PC-9 (cell line): Measurements from ENCODE around the gene TBC1D5. TPM values are rescaled to one million over a fixed set of nuclear protein-coding genes. Genes with fewer than 3 reads are reported as not detected.
"Not testable (repeated sequence)": the region's sequence is repeated elsewhere in the genome, so short reads cannot be mapped to it uniquely, and the experiment has no call there.

Experiments used
- BruUV-seq: library from RNA; stranded (reverse); fragments of 400-500 nt; replicated peaks from 2 replicates; lab custom pipeline; 2021; lab: Mats Ljungman, UMichigan
- CTCF ChIA-PET: fragments of 300-600 bp; sonication (Branson Sonifier 250); formaldehyde crosslinking; loops from one replicate; lab custom pipeline; 2022; ENCODE audit warnings: antibody characterized with exemption; lab: Charles Lee
- POLR2A ChIA-PET: fragments of 300-600 bp; sonication (Branson Sonifier 250); formaldehyde crosslinking; loops from one replicate; lab custom pipeline; 2022; ENCODE audit warnings: antibody characterized with exemption; ENCODE audit not compliant: unreplicated experiment; lab: Charles Lee
- DNase-seq, 2 experiments: peaks; one replicate each; pipeline versions ENCODE4 v3.0.0 to v3.0.0-alpha.2; 2015 to 2022; ENCODE audit warnings: mixed read lengths in 1 of 2
- H2AFZ ChIP-seq: fragments of 200-600 bp; sonication (generic); 2 replicates; pipeline ENCODE4 v1.8.1; 2017; ENCODE audit warnings: antibody characterized with exemption
- H3F3A ChIP-seq: fragments of 200-600 bp; sonication (generic); 2 replicates; pipeline ENCODE4 v1.8.1; 2017; ENCODE audit warnings: antibody characterized with exemption, mild to moderate bottlenecking, low read depth; ENCODE audit not compliant: insufficient read depth
- H3K27ac ChIP-seq: fragments of 200-600 bp; sonication (generic); 2 replicates; pipeline ENCODE4 v1.6.1; 2016; ENCODE audit warnings: mixed run types
- H3K27me3 ChIP-seq: fragments of 200-600 bp; sonication (generic); 2 replicates; pipeline ENCODE4 v1.6.1; 2016; ENCODE audit warnings: low read depth, mixed run types; ENCODE audit not compliant: insufficient read depth
- H3K36me3 ChIP-seq: fragments of 200-600 bp; sonication (generic); 2 replicates; pipeline ENCODE4 v1.6.1; 2016; ENCODE audit warnings: low read depth, mixed run types
- H3K4me1 ChIP-seq: fragments of 200-600 bp; sonication (generic); replicated peaks from 2 replicates; pipeline ENCODE4 v1.6.1; 2016; ENCODE audit warnings: mixed run types; ENCODE audit not compliant: insufficient read depth
- H3K4me2 ChIP-seq: fragments of 200-600 bp; sonication (generic); 2 replicates; pipeline ENCODE4 v1.6.1; 2017; ENCODE audit warnings: mixed run types
- H3K4me3 ChIP-seq: fragments of 200-600 bp; sonication (generic); 2 replicates; pipeline ENCODE4 v1.6.1; 2016; ENCODE audit warnings: mixed run types
- H3K79me2 ChIP-seq: fragments of 200-600 bp; sonication (generic); 2 replicates; pipeline ENCODE4 v1.6.1; 2017; ENCODE audit warnings: low read depth, mixed run types
- H3K9me2 ChIP-seq: fragments of 200-600 bp; sonication (generic); 2 replicates; pipeline ENCODE4 v1.8.1; 2017; ENCODE audit warnings: mild to moderate bottlenecking; ENCODE audit not compliant: insufficient read depth
- H3K9me3 ChIP-seq: fragments of 200-600 bp; sonication (generic); 2 replicates; pipeline ENCODE4 v1.8.1; 2016; ENCODE audit warnings: low read depth; ENCODE audit not compliant: insufficient read depth
- H4K20me1 ChIP-seq: fragments of 200-600 bp; sonication (generic); 2 replicates; pipeline ENCODE4 v1.8.1; 2017; ENCODE audit not compliant: insufficient read depth
- EZH2 ChIP-seq: fragments of 200-600 bp; sonication (generic); IDR thresholded peaks from 2 replicates; pipeline ENCODE4 v1.8.0; 2017; ENCODE audit warnings: antibody characterized with exemption, low read depth
- intact Hi-C: fragments of 100-400 bp; cut with micrococcal nuclease; formaldehyde crosslinking; loops from one replicate; pipeline ENCODE4 v1.10.0; 2022; ENCODE audit not compliant: unreplicated experiment
- total RNA-seq: library from RNA; stranded (reverse); gene quantifications from 2 replicates; pipeline ENCODE4 v1.2.3, GENCODE V29; 2021
- TF ChIP-seq, protein P1 (sequence below): fragments of 200-600 bp; sonication (generic); conservative IDR thresholded peaks from 2 replicates; pipeline ENCODE4 v1.6.1; 2017; ENCODE audit warnings: mixed run types, antibody characterized with exemption, mild to moderate bottlenecking, moderate library complexity

TBC1D5 gene
- total RNA-seq, 1 experiment from 2014 or later: 54.0 TPM

DNA sequence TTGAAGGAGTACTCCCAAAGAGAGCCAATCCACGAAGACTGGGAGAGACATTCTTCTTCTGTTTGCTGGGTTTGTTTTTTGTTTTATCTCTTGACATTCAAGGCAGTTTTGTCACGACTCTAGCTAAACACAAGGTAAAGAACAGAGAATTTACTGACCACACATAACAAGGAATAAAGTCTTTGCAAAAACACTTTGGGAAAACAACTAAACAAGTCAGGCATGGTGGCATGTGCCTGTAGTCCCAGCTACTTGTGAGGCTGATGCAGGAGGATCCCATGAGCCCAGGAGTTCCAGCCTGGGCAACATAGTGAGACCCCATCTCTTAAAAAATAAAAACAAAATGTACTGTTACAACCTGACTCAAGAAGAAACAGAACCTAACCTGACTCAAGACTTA is 28.0 kb downstream of the TBC1D5 start:
- Histone ChIP-seq H3K27me3 (no peaks in the 10 kb centered on the region), H3K9me2 (no peaks in the 10 kb centered on the region; the same call in 1 of the 2 replicates), H3K36me3 (peaks cover 17% of the 10 kb centered on the region; the same call in 1 of the 2 replicates), H2AFZ (no peak overlapping the region), H4K20me1 (no peaks in the 10 kb centered on the region), H3K4me2 (no peak overlapping the region), H3K4me1 (no peaks in the 10 kb centered on the region), H3K79me2 (no peaks in the 10 kb centered on the region), H3K4me3 (no peak overlapping the region), H3K27ac (no peak overlapping the region), H3K9me3 (peaks cover 17% of the 10 kb centered on the region), H3F3A (no peaks in the 10 kb centered on the region; the same call in 1 of the 2 replicates)
- intact Hi-C loops: no loop called here
- no peak for TF ChIP-seq EZH2
- TF ChIP-seq, protein P1, sequence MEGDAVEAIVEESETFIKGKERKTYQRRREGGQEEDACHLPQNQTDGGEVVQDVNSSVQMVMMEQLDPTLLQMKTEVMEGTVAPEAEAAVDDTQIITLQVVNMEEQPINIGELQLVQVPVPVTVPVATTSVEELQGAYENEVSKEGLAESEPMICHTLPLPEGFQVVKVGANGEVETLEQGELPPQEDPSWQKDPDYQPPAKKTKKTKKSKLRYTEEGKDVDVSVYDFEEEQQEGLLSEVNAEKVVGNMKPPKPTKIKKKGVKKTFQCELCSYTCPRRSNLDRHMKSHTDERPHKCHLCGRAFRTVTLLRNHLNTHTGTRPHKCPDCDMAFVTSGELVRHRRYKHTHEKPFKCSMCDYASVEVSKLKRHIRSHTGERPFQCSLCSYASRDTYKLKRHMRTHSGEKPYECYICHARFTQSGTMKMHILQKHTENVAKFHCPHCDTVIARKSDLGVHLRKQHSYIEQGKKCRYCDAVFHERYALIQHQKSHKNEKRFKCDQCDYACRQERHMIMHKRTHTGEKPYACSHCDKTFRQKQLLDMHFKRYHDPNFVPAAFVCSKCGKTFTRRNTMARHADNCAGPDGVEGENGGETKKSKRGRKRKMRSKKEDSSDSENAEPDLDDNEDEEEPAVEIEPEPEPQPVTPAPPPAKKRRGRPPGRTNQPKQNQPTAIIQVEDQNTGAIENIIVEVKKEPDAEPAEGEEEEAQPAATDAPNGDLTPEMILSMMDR: no peak
- POLR2A ChIA-PET: interaction anchor here (0.7 kb wide), 1 partner anchor 108 kb away, joined by 3 read pairs; no protein-coding TSS in a partner anchor
- CTCF ChIA-PET: no interaction called here
- DNase-seq: no peak
- no TSS peak for BruUV-seq

DNA sequence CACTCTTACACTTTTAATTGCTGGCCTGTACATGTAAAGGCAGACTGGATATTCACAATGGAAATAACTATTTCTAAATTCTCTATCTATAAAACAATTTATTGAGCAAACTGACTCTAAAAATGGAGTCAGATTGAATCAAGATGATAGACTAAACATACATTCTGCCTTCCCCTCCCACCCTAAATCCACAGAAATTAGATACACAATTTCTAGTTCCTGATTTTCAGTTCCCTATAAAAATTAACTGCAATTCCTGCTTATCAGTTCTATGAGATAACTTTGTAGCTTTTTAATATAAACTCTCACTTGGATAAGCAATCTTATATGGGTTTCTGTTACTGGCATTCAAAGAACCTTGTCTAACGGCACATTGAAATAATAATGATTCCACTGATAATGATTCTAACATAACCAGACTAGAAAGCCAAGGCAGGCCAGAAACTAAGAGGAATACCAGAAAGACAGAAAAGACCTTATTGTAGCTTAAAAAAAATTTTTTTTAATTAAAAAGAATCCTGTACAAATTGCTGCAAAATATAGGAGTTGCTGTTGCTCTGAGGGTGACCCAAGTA is 33.1 kb downstream of the TBC1D5 start:
- intact Hi-C loops: no loop called here
- no peak overlapping the region for H3K27ac ChIP-seq
- 0 out of 2 replicates have a peak, but pooled peaks cover under 1% of the 10 kb centered on the region for H3K36me3 ChIP-seq
- TF ChIP-seq, protein P1: no peak
- no peak for TF ChIP-seq EZH2
- no peaks in the 10 kb centered on the region; the same call in none of the 2 replicates for H3F3A ChIP-seq
- H3K4me2 ChIP-seq: no peak overlapping the region
- no peaks in the 10 kb centered on the region for H3K79me2 ChIP-seq
- DNase-seq: no peak
- no peak overlapping the region for H2AFZ ChIP-seq
- POLR2A ChIA-PET: no interaction called here
- H3K4me3 ChIP-seq: no peak overlapping the region
- peaks cover 3% of the 10 kb centered on the region for H3K9me3 ChIP-seq
- no peaks in the 10 kb centered on the region for H3K4me1 ChIP-seq
- BruUV-seq: no TSS peak
- H3K9me2 ChIP-seq: no peaks in the 10 kb centered on the region
- H4K20me1 ChIP-seq: no peaks in the 10 kb centered on the region; the same call in 1 of the 2 replicates
- H3K27me3 ChIP-seq: no peaks in the 10 kb centered on the region
- CTCF ChIA-PET: no interaction called here

- H3K9me3 ChIP-seq: no peaks in the 10 kb centered on the region; the same call in 1 of the 2 replicates
- no peak overlapping the region for H3K27ac ChIP-seq
- ChIA-PET POLR2A (no interaction called here), CTCF (no interaction called here)
- no peaks in the 10 kb centered on the region; the same call in none of the 2 replicates for H3F3A ChIP-seq
- no peak overlapping the region for H3K4me3 ChIP-seq
- H3K4me2 ChIP-seq: no peak overlapping the region
- no TSS peak for BruUV-seq
- H3K36me3 ChIP-seq: no peaks in the 10 kb centered on the region
- H4K20me1 ChIP-seq: no peaks in the 10 kb centered on the region; the same call in 1 of the 2 replicates
- no peaks in the 10 kb centered on the region for H3K79me2 ChIP-seq
- H3K27me3 ChIP-seq: no peaks in the 10 kb centered on the region
- no peaks in the 10 kb centered on the region for H3K9me2 ChIP-seq
- intact Hi-C loops: no loop called here
- DNase-seq: no peak
- TF ChIP-seq EZH2: no peak
- TF ChIP-seq, protein P1: no peak
- no peak overlapping the region for H2AFZ ChIP-seq
- no peaks in the 10 kb centered on the region for H3K4me1 ChIP-seq
Observed at GRCh38 chr3:17707813-17708543, 34.5 kb downstream of the TBC1D5 start.

DNA sequence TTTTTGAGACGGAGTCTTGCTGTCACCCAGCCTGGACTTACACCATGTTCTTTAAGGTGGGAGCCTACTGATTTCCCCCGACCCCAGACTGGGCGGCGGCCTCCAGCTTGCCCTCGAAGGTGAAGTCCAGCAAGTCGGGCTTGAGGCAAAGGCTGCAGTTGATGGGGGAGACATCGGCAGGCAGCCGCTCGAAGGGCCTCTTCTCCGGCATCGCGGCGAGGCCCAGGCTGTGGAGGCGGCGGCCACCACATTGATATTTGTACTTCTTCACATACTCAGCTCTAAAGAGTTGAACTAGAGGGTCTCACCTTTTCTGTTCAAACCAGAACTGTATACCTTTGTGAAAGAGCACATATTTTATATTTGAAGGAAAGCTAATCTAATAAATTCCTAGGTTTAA is 36.4 kb downstream of the TBC1D5 start:
- H3K4me3 ChIP-seq, H3K27ac ChIP-seq, H3K79me2 ChIP-seq, H3K9me3 ChIP-seq, H3K4me2 ChIP-seq, intact Hi-C loops, H2AFZ ChIP-seq, CTCF ChIA-PET, H3K4me1 ChIP-seq, DNase-seq, H4K20me1 ChIP-seq, H3K27me3 ChIP-seq, BruUV-seq, H3F3A ChIP-seq, H3K36me3 ChIP-seq, H3K9me2 ChIP-seq, POLR2A ChIA-PET: not testable (repeated sequence)

- H3K36me3 ChIP-seq, H3K4me1 ChIP-seq, H3K9me3 ChIP-seq, intact Hi-C loops, H2AFZ ChIP-seq, H3K27me3 ChIP-seq, H4K20me1 ChIP-seq, POLR2A ChIA-PET, H3K27ac ChIP-seq, H3K79me2 ChIP-seq, BruUV-seq, H3F3A ChIP-seq, H3K4me2 ChIP-seq, CTCF ChIA-PET, H3K4me3 ChIP-seq, DNase-seq, H3K9me2 ChIP-seq: not testable (repeated sequence)
Observed at GRCh38 chr3:17699815-17700214, 42.6 kb downstream of the TBC1D5 start.
